B cell (primary cell): ENCODE measurements around the gene CLCN5. TPM values are rescaled to one million over a fixed set of nuclear protein-coding genes. Genes with fewer than 3 reads are reported as not detected.
A peak's percentile ranks its signal among the peaks of the same experiment; 100 is the strongest.

Experiments
- ATAC-seq: fragments of 200-7000 bp; cut with Tn5 transposase; one replicate; pipeline ENCODE4 v1.10.0; 2021; ENCODE audit warnings: low read depth, mild to moderate bottlenecking, moderate number of reproducible peaks, moderate library complexity
- CTCF ChIA-PET: fragments of 350-600 bp; sonication (Branson Sonifier 250); formaldehyde crosslinking; loops from one replicate; lab custom pipeline; 2021; ENCODE audit warnings: antibody characterized with exemption, inconsistent platforms; lab: Charles Lee
- POLR2A ChIA-PET: fragments of 350-600 bp; sonication (Branson Sonifier 250); formaldehyde crosslinking; loops from one replicate; lab custom pipeline; 2021; ENCODE audit warnings: antibody characterized with exemption; lab: Charles Lee
- DNase-seq: peaks from one replicate; pipeline ENCODE4 v3.0.0; 2013
- H2AFZ ChIP-seq: 2 replicates; pipeline ENCODE4 v1.6.1; 2012; ENCODE audit warnings: mild to moderate bottlenecking, low read depth, low read length; ENCODE audit not compliant: insufficient read depth, poor library complexity, severe bottlenecking
- H3K27ac ChIP-seq, 2 donors: 1 replicate in 1 of 2; 2 replicates in 1 of 2; pipeline ENCODE4 v1.5.1; 2012 to 2013; ENCODE audit warnings: low read length in 2 of 2, mild to moderate bottlenecking in 2 of 2, moderate library complexity in 1 of 2
- H3K27me3 ChIP-seq, 4 experiments: fragments of 200-600 bp in 1 of 4; sonication (generic) in 1 of 4; replicated peaks in 1 of 4; 1 replicate in 2 of 4; 2 replicates in 2 of 4; pipeline versions ENCODE4 v1.6.1 to v1.7.0; 2013 to 2016; ENCODE audit warnings: low read length in 3 of 4, mild to moderate bottlenecking in 2 of 4, mixed read lengths in 1 of 4, moderate library complexity in 1 of 4; ENCODE audit not compliant: insufficient read depth in 4 of 4, control insufficient read depth in 3 of 4; ENCODE audit errors: control extremely low read depth in 1 of 4
- H3K36me3 ChIP-seq, 2 experiments: replicated peaks in 1 of 2; 1 replicate in 1 of 2; 2 replicates in 1 of 2; pipeline versions ENCODE4 v1.6.1 to v1.7.1; 2013; ENCODE audit warnings: low read length in 1 of 2; ENCODE audit not compliant: insufficient read depth in 2 of 2, control insufficient read depth in 1 of 2; ENCODE audit errors: control extremely low read depth in 1 of 2, extremely low read depth in 1 of 2
- H3K4me1 ChIP-seq, 2 donors: fragments of 200-600 bp in 1 of 2; sonication (generic) in 1 of 2; 1 replicate in 1 of 2; 2 replicates in 1 of 2; pipeline versions ENCODE4 v1.5.1 to v1.6.1; 2013 to 2017; ENCODE audit warnings: low read length in 2 of 2; ENCODE audit not compliant: control insufficient read depth in 2 of 2, insufficient read depth in 2 of 2
- H3K4me2 ChIP-seq: replicated peaks from 2 replicates; pipeline ENCODE3; 2012; ENCODE audit warnings: mild to moderate bottlenecking, low read depth, low read length; ENCODE audit not compliant: poor library complexity, severe bottlenecking
- H3K4me3 ChIP-seq, 5 experiments: fragments of 200-600 bp in 1 of 5; sonication (generic) in 1 of 5; 1 replicate in 3 of 5; 2 replicates in 2 of 5; pipeline versions ENCODE4 v1.5.1 to v1.7.0; 2011 to 2016; ENCODE audit warnings: low read length in 4 of 5, mild to moderate bottlenecking in 4 of 5, low read depth in 2 of 5, control low read depth in 1 of 5, moderate library complexity in 1 of 5; ENCODE audit not compliant: insufficient read depth in 1 of 5; ENCODE audit errors: control extremely low read depth in 1 of 5, extremely low read depth in 1 of 5
- H3K79me2 ChIP-seq: fragments of 200-600 bp; sonication (generic); one replicate; pipeline ENCODE4 v1.6.0; 2016; ENCODE audit warnings: low read length; ENCODE audit not compliant: control insufficient read depth, insufficient read depth
- H3K9ac ChIP-seq: fragments of 200-600 bp; sonication (generic); 2 replicates; pipeline ENCODE4 v1.6.1; 2017; ENCODE audit warnings: mild to moderate bottlenecking, low read length, moderate library complexity
- H3K9me3 ChIP-seq, 3 donors: one replicate each; pipeline versions ENCODE4 v1.6.1 to v1.7.1; 2013; ENCODE audit warnings: low read length in 2 of 3; ENCODE audit not compliant: control insufficient read depth in 2 of 3, insufficient read depth in 1 of 3; ENCODE audit errors: control extremely low read depth in 1 of 3
- H4K20me1 ChIP-seq: 2 replicates; pipeline ENCODE4 v1.6.0; 2012; ENCODE audit warnings: mild to moderate bottlenecking, low read length; ENCODE audit not compliant: insufficient read depth, control insufficient read depth, poor library complexity, severe bottlenecking
- H3K27ac Mint-ChIP-seq: one replicate; pipeline ENCODE4 v1.8.0; 2021; ENCODE audit warnings: mixed read lengths
- H3K27me3 Mint-ChIP-seq: one replicate; pipeline ENCODE4 v1.8.0; 2021; ENCODE audit warnings: mixed read lengths
- H3K4me1 Mint-ChIP-seq: one replicate; pipeline ENCODE4 v1.8.0; 2021; ENCODE audit warnings: mixed read lengths
- H3K4me3 Mint-ChIP-seq: one replicate; pipeline ENCODE4 v1.8.0; 2021; ENCODE audit warnings: mixed read lengths
- H3K9me3 Mint-ChIP-seq: one replicate; pipeline ENCODE4 v1.8.0; 2022; ENCODE audit warnings: mixed read lengths; ENCODE audit not compliant: insufficient read depth
- CTCF ChIP-seq: fragments of 200-600 bp; IDR thresholded peaks from one replicate; pipeline ENCODE4 v1.8.0; 2022; ENCODE audit warnings: antibody characterized with exemption, mild to moderate bottlenecking
- EZH2 ChIP-seq: IDR thresholded peaks from 2 replicates; pipeline ENCODE4 v1.6.1; 2012; ENCODE audit warnings: borderline replicate concordance, low read depth, mild to moderate bottlenecking, moderate library complexity, low read length; ENCODE audit not compliant: insufficient read depth, poor library complexity, severe bottlenecking
- WGBS: methylation state at CpG from one replicate; pipeline ENCODE4 v1.1.5; 2013; ENCODE audit warnings: missing lambda C conversion rate; ENCODE audit not compliant: insufficient coverage; 5-methylcytosine and 5-hydroxymethylcytosine counted together
- intact Hi-C: fragments of 100-400 bp; cut with micrococcal nuclease; formaldehyde crosslinking; loops from one replicate; pipeline ENCODE4 v1.10.0; 2022
- polyA plus RNA-seq: library from polyadenylated mRNA; depleted of rRNA; stranded (reverse); fragments of >200 nt; gene quantifications from 2 replicates; pipeline ENCODE4 v1.2.3, GENCODE V29; 2012
- total RNA-seq, 2 donors: library from RNA; stranded (reverse); fragments of 120-200 nt in 1 of 2; gene quantifications; 1 replicate in 1 of 2; 2 replicates in 1 of 2; pipeline versions ENCODE4 v1.2.3 to v1.2.4, GENCODE V29; 2013 to 2022

The CLCN5 gene
- total and polyA plus RNA-seq, 2 donors (not counting 1 experiment from before 2014, with no cell fraction given): 0.55 to 3.6 TPM

- ATAC-seq (no peak), DNase-seq (no peak)
- Mint-ChIP-seq H3K27me3 (no peaks in the 10 kb centered on the region), H3K4me1 (peaks cover 1% of the 10 kb centered on the region), H3K4me3 (no peak overlapping the region), H3K9me3 (no peaks in the 10 kb centered on the region), H3K27ac (no peak overlapping the region)
- H3K79me2 ChIP-seq: no peaks in the 10 kb centered on the region
- no peak overlapping the region for H3K4me3 ChIP-seq
- intact Hi-C loops: no loop called here
- H3K36me3 ChIP-seq: no peaks in the 10 kb centered on the region
- no peaks in the 10 kb centered on the region for H3K9me3 ChIP-seq
- H3K27ac ChIP-seq: no peak overlapping the region
- peaks cover 11% of the 10 kb centered on the region in 2 donors for H3K4me1 ChIP-seq
- CTCF ChIA-PET: no interaction called here
- TF ChIP-seq EZH2 (no peak), CTCF (no peak)
- POLR2A ChIA-PET: no interaction called here
- no peak overlapping the region for H3K9ac ChIP-seq
- H3K4me2 ChIP-seq: no peak overlapping the region
- no CpG with 5 or more reads among the region's 2 CpGs for WGBS
- H3K27me3 ChIP-seq: no peaks in the 10 kb centered on the region
- no peaks in the 10 kb centered on the region for H4K20me1 ChIP-seq
- H2AFZ ChIP-seq: no peak overlapping the region
Measured at GRCh38 chrX:49956313-49956712, 33.9 kb downstream of the CLCN5 start.

- H3K9me3 ChIP-seq: no peaks in the 10 kb centered on the region
- intact Hi-C loops: no loop called here
- H4K20me1 ChIP-seq: no peaks in the 10 kb centered on the region
- Mint-ChIP-seq H3K9me3 (no peaks in the 10 kb centered on the region), H3K4me1 (peaks cover 1% of the 10 kb centered on the region), H3K4me3 (no peak overlapping the region), H3K27ac (no peak overlapping the region), H3K27me3 (no peaks in the 10 kb centered on the region)
- H3K36me3 ChIP-seq: no peaks in the 10 kb centered on the region
- ChIA-PET POLR2A (no interaction called here), CTCF (no interaction called here)
- peaks cover 11% of the 10 kb centered on the region in 2 donors for H3K4me1 ChIP-seq
- peak; percentile 7 for DNase-seq
- TF ChIP-seq EZH2: no peak
- no peak for TF ChIP-seq CTCF
- H3K9ac ChIP-seq: no peak overlapping the region
- no peaks in the 10 kb centered on the region for H3K79me2 ChIP-seq
- peak overlapping the region; percentile 13 for H3K4me2 ChIP-seq
- no peak overlapping the region for H3K4me3 ChIP-seq
- ATAC-seq: no peak
- WGBS: 8% methylated on average over 2 of the region's 4 CpGs
- H3K27ac ChIP-seq: no peak overlapping the region
- H3K27me3 ChIP-seq: no peaks in the 10 kb centered on the region
- no peak overlapping the region for H2AFZ ChIP-seq
Measured at GRCh38 chrX:49958727-49959485, 36.5 kb downstream of the CLCN5 start.
